ENCODE data around the gene OR6S1.

DNA sequence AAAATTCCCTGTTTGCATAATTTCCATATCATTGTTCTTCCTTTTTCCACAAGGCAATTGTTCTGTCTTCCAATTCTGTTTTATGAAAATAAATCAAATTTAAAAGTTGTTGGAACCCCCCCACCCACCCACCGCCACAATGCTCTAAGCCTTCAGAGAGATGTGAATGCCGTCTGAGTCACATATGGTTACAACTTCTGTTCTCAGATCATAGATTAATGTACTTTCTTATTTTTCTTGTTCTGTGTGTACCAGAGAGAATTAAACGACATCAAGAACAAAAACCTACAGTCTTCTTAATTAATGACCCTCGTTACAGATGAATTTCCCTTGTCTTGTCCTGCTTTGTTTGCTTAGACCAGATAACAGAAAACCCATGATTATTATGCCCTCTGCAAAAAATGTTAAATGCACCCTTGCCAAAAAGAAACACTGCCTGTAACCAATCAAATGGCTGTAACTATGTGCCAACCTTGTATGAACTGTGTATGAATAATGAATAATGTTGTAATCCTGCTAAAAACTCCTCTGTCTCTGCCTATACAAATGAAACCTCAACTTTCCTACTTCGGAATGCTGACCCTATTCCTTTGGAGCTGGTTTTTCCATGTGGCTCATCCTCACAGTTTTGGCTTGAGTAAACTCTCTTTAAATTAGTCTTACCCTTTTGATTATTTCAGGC, 14.0 kb downstream of the OR6S1 start:
- no peak for TF ChIP-seq ZFP30 (CRISPR knock-in tag; IDR thresholded peaks at IDR 0.05)
- no peak for TF ChIP-seq BACH2 (CRISPR knock-in tag; IDR thresholded peaks at IDR 0.05; ENCODE audit: borderline replicate concordance)
- TF ChIP-seq PATZ1 (CRISPR knock-in tag; IDR thresholded peaks at IDR 0.05; ENCODE audit: borderline replicate concordance): no peak
- no peak for TF ChIP-seq CSDC2 (CRISPR knock-in tag; IDR thresholded peaks at IDR 0.05)
- TF ChIP-seq ZNF70 (CRISPR knock-in tag; IDR thresholded peaks at IDR 0.05): no peak
